C4-2B (cell line): ENCODE results near the gene ADGRF1.
"Not testable (repeated sequence)": the region's sequence is repeated elsewhere in the genome, so short reads cannot be mapped to it uniquely, and the experiment has no call there.

ENCODE experiments used
- H3K27ac ChIP-seq: fragments of 450-650 bp; 2 replicates; pipeline ENCODE4 v1.5.1; 2017
- CTCF ChIP-seq: fragments of 450-650 bp; conservative IDR thresholded peaks from 2 replicates; pipeline ENCODE4 v1.5.1; 2017; ENCODE audit warnings: mild to moderate bottlenecking
- ZFX ChIP-seq: fragments of 450-650 bp; IDR thresholded peaks from 2 replicates; pipeline ENCODE4 v1.6.1; 2017

Gene ADGRF1

GRCh38 chr6:47004463-47004862 lies 37.7 kb downstream of the ADGRF1 start:
- H3K27ac ChIP-seq: no peak overlapping the region
- TF ChIP-seq CTCF (no peak), ZFX (no peak)

GRCh38 chr6:47000842-47001241 lies 41.3 kb downstream of the ADGRF1 start:
- no peak overlapping the region for H3K27ac ChIP-seq

GRCh38 chr6:46998436-46999017 lies 43.6 kb downstream of the ADGRF1 start:
- TF ChIP-seq CTCF (no peak), ZFX (no peak)
- no peak overlapping the region for H3K27ac ChIP-seq

More at GRCh38 chr6:47000842-47001241, 41.3 kb downstream of the ADGRF1 start:
- TF ChIP-seq ZFX: no peak
- no peak for TF ChIP-seq CTCF

- no peak overlapping the region for H3K27ac ChIP-seq
- TF ChIP-seq CTCF (no peak), ZFX (no peak)
These were observed 44.5 kb downstream of the ADGRF1 start for GRCh38 chr6:46997646-46998045.

GRCh38 chr6:46996860-46997641 lies 45.1 kb downstream of the ADGRF1 start:
- TF ChIP-seq ZFX: no peak
- TF ChIP-seq CTCF: no peak
- no peak overlapping the region for H3K27ac ChIP-seq

GRCh38 chr6:46994933-46995332 lies 47.2 kb downstream of the ADGRF1 start:
- TF ChIP-seq CTCF: no peak
- no peak for TF ChIP-seq ZFX
- no peak overlapping the region for H3K27ac ChIP-seq

GRCh38 chr6:46993846-46994245 lies 48.3 kb downstream of the ADGRF1 start:
- no peak for TF ChIP-seq CTCF
- no peak overlapping the region for H3K27ac ChIP-seq

GRCh38 chr6:46992391-46992790 lies 49.7 kb downstream of the ADGRF1 start:
- not testable (repeated sequence) for H3K27ac ChIP-seq
